ENCODE measurements around the gene PCDHB7.
"Not testable (repeated sequence)": the region's sequence is repeated elsewhere in the genome, so short reads cannot be mapped to it uniquely, and the experiment has no call there.

The PCDHB7 gene

DNA sequence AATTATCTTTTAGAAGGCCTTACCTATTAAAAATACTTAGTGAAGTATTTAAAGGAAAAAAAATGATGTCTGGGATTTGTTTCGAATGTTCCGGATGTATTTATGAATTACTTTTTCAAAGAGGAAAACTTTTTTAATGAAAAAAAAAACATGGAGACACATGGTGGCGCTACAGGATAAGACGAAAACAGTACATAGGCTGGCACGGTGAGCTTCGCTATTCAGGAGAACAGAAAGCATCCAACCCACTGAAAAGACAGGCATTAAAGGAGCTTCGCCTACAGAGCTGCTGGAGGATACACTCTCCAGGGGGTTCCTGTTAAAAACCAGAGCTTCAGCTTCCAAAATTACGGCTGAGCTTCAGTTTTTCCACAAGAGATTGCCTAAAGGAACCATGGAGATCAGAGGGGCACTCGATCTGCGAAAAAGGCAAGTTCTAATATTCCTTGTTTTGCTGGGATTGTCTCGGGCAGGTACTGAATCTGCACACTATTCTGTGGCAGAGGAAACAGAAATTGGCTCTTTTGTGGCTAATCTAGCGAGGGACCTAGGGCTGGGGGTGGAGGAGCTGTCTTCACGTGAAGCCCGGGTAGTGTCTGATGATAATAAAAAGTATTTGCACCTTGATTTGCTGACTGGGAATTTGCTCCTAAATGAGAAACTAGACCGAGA lies 50.8 kb downstream of the PCDHB7 start, which contains the start of gene PCDHB14:
Gene PCDHB14, plus strand, starts transcription at position 232 of the 672 bp plus-strand sequence. Its CDS starts 163 bp downstream, at position 395.
- no peak for DNase-seq (ENCODE audit: extremely low read depth in 1 of 2, low read depth in 1 of 2)

DNA sequence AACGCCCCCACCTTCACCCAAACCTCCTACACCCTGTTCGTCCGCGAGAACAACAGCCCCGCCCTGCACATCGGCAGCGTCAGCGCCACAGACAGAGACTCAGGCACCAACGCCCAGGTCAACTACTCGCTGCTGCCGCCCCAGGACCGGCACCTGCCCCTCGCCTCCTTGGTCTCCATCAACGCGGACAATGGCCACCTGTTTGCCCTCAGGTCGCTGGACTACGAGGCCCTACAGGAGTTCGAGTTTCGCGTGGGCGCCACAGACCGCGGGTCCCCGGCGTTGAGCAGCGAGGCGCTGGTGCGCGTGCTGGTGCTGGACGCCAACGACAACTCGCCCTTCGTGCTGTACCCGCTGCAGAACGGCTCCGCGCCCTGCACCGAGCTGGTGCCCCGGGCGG lies 52.4 kb downstream of the PCDHB7 start:
- DNase-seq (ENCODE audit: extremely low read depth in 1 of 2, low read depth in 1 of 2) = not testable (repeated sequence)

- not testable (repeated sequence) for DNase-seq (ENCODE audit: extremely low read depth in 1 of 2, low read depth in 1 of 2)
Observed at GRCh38 chr5:141225421-141225820, 53.0 kb downstream of the PCDHB7 start.

All from activated CD8-positive, alpha-beta memory T cell treated with anti-CD3 and anti-CD28 coated beads for 1 hour (primary cell).